ENCODE results near the gene TRAF4. TPM values are rescaled to one million over a fixed set of nuclear protein-coding genes. Genes with fewer than 3 reads are reported as not detected.
"Not testable (repeated sequence)": the region's sequence is repeated elsewhere in the genome, so short reads cannot be mapped to it uniquely, and the experiment has no call there.

The TRAF4 gene
- total RNA-seq, 2 experiments from 2014 or later: 55.3 to 57.2 TPM

DNA sequence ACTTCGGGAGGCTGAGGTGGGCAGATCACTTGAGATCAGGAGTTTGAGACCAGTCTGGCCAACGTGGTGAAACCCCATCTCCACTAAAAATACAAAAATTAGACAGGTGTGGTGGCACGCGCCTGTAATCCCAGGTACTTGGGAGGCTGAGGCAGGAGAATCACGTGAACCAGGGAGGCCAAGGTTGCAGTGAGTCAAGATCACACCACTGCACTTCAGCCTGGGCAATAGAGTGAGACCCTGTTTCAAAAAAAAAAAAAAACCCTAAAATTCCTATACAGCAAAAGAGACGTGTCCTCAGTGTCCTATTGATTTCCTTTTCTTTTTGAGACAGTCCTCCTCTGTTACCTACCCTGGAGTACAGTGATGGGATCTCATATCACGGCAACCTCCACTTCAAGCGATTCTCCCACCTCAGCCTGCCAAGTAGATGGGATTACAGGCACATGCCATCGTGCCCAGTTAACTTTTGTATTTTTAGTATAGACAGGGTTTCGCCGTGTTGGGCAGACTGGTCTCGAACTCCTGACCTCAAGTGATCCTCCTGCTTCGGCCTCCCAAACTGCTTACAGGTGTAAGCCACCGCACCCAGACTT, 51.1 kb downstream of the TRAF4 start:
- H3K4me1 Mint-ChIP-seq; CTCF ChIA-PET; H3K4me3 Mint-ChIP-seq; H3K9me3 Mint-ChIP-seq; H3K36me3 Mint-ChIP-seq (ENCODE audit: low read depth); POLR2A ChIA-PET; H3K27ac Mint-ChIP-seq; H3K27me3 Mint-ChIP-seq; DNase-seq: not testable (repeated sequence)

DNA sequence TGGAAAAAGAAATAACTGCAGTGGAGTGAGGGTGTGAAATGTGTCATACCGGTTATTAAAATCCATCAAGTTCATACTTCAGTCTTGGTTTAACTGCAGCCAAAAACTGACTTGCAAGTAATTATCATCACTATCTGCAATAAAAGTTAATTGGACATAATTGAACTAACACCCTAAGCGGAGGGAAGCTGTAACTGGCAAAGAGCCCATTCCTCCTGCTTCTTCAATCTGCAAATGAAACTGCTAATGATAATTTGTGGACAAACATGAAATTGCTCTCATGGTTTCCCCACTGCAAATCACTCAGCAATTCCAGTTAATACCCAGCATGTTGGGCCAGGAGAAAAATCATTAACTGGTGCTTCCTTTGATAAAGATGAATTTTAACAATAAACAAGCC, 52.3 kb downstream of the TRAF4 start:
- Mint-ChIP-seq H3K4me1 (no peaks in the 10 kb centered on the region), H3K27ac (no peak overlapping the region), H3K36me3 (ENCODE audit: low read depth) (peaks cover 3% of the 10 kb centered on the region), H3K4me3 (no peak overlapping the region), H3K9me3 (no peaks in the 10 kb centered on the region), H3K27me3 (no peaks in the 10 kb centered on the region)
- CTCF ChIA-PET: no interaction called here
- POLR2A ChIA-PET: no interaction called here
- DNase-seq: no peak

Other genes starting within 250 kb of the TRAF4 start
- not detected for gene FOXN1, start 237.7 kb upstream of the TRAF4 start, total RNA-seq
- gene UNC119, start 191.4 kb upstream of the TRAF4 start, total RNA-seq: 10 to 100 TPM; 46.2 to 61.1 TPM
- 10 to 100 TPM; 66.3 to 66.6 TPM for gene PIGS, start 172.5 kb upstream of the TRAF4 start, total RNA-seq
- 100 to 1,000 TPM; 140 to 147 TPM for gene ALDOC, start 167.1 kb upstream of the TRAF4 start, total RNA-seq
- 100 to 1,000 TPM; 125 to 127 TPM for gene SPAG5, start 145.0 kb upstream of the TRAF4 start, total RNA-seq
- gene RSKR, start 129.8 kb upstream of the TRAF4 start, total RNA-seq: 10 to 100 TPM; 15.5 to 19.7 TPM
- 100 to 1,000 TPM; 120 to 128 TPM for gene BLTP2, start 98.9 kb upstream of the TRAF4 start, total RNA-seq
- 10 to 100 TPM; 49.0 to 52.9 TPM for gene SDF2, start 82.1 kb upstream of the TRAF4 start, total RNA-seq
- gene SUPT6H, start 81.8 kb upstream of the TRAF4 start, total RNA-seq: 10 to 100 TPM; 60.7 to 65.8 TPM
- 1 to 10 TPM; 6.2 to 7.4 TPM for gene PROCA1, start 32.1 kb upstream of the TRAF4 start, total RNA-seq
- gene RAB34, start 26.1 kb upstream of the TRAF4 start, total RNA-seq: 1 to 10 TPM; 6.5 to 7.4 TPM
- 1,000 to 10,000 TPM; 1,962 to 2,028 TPM for gene RPL23A, start 24.0 kb upstream of the TRAF4 start, total RNA-seq
- gene TLCD1, start 17.8 kb upstream of the TRAF4 start, total RNA-seq: 1 to 10 TPM; 1.4 to 2.3 TPM
- gene NEK8, start 15.2 kb upstream of the TRAF4 start, total RNA-seq: 1 to 10 TPM; 2.5 to 3.5 TPM
- gene FAM222B, start 98.8 kb downstream of the TRAF4 start, total RNA-seq: 10 to 100 TPM; 15.5 to 17.1 TPM
- 10 to 100 TPM; 34.6 to 35.2 TPM for gene ERAL1, start 111.0 kb downstream of the TRAF4 start, total RNA-seq
- gene FLOT2, start 153.7 kb downstream of the TRAF4 start, total RNA-seq: 100 to 1,000 TPM; 193 to 200 TPM
- 10 to 100 TPM; 25.2 to 25.7 TPM for gene DHRS13, start 159.1 kb downstream of the TRAF4 start, total RNA-seq
- gene PHF12, start 207.5 kb downstream of the TRAF4 start, total RNA-seq: 10 to 100 TPM; 75.6 to 78.8 TPM